HG02642 (cell line): Measurements from ENCODE around the gene REC8.
"Not testable (repeated sequence)": the region's sequence is repeated elsewhere in the genome, so short reads cannot be mapped to it uniquely, and the experiment has no call there.

ENCODE experiments used
- ATAC-seq: cut with Tn5 transposase; IDR thresholded peaks from one replicate; pipeline ENCODE4 v1.9.1; 2021; ENCODE audit warnings: mild to moderate bottlenecking; ENCODE audit not compliant: unreplicated experiment, poor library complexity

Gene REC8

GRCh38 chr14:24198814-24199524 lies 27.1 kb downstream of the REC8 start:
- ATAC-seq = no peak

- not testable (repeated sequence) for ATAC-seq
Observed at GRCh38 chr14:24202538-24202937, 30.7 kb downstream of the REC8 start.

- ATAC-seq = not testable (repeated sequence)
Observed at GRCh38 chr14:24203249-24203886, 31.5 kb downstream of the REC8 start.

GRCh38 chr14:24204163-24205146 lies 32.6 kb downstream of the REC8 start:
- ATAC-seq = no peak

- ATAC-seq = no peak
Observed at GRCh38 chr14:24206260-24207103, 34.6 kb downstream of the REC8 start.

- no peak for ATAC-seq
Observed at GRCh38 chr14:24207104-24207551, 35.2 kb downstream of the REC8 start.

GRCh38 chr14:24207625-24208024 lies 35.7 kb downstream of the REC8 start:
- ATAC-seq = no peak

- ATAC-seq = no peak
Observed at GRCh38 chr14:24211311-24211710, 39.4 kb downstream of the REC8 start.

GRCh38 chr14:24212924-24213865 lies 41.3 kb downstream of the REC8 start, which contains the start of gene CHMP4A:
CHMP4A (minus strand) TSS chr14:24213488; CDS start chr14:24213439, 49 bp downstream.
- ATAC-seq = peak; percentile 81

- ATAC-seq = no peak
Observed at GRCh38 chr14:24213866-24214662, 42.2 kb downstream of the REC8 start.

GRCh38 chr14:24215495-24216344 lies 43.8 kb downstream of the REC8 start, which contains the start of gene MDP1:
MDP1 (minus strand) TSS chr14:24216066; CDS start chr14:24215955, 111 bp downstream.
- peak; percentile 65 for ATAC-seq

GRCh38 chr14:24216345-24216699 lies 44.4 kb downstream of the REC8 start:
- no peak for ATAC-seq

GRCh38 chr14:24216876-24217275 lies 45.0 kb downstream of the REC8 start:
- ATAC-seq = not testable (repeated sequence)

- no peak for ATAC-seq
Observed at GRCh38 chr14:24219080-24219479, 47.2 kb downstream of the REC8 start.

GRCh38 chr14:24219521-24219920 lies 47.6 kb downstream of the REC8 start:
- ATAC-seq = no peak

- ATAC-seq = not testable (repeated sequence)
Observed at GRCh38 chr14:24222987-24223386, 51.1 kb downstream of the REC8 start.

GRCh38 chr14:24224618-24225071 lies 52.8 kb downstream of the REC8 start:
- no peak for ATAC-seq
